ENCODE results near the gene PCGF1. TPM values are rescaled to one million over a fixed set of nuclear protein-coding genes. Genes with fewer than 3 reads are reported as not detected.

Gene PCGF1
- total and polyA plus RNA-seq, 2 of the 13 experiments (the other 11 are each of a cell fraction or from before 2014, with no cell fraction given) = 20.4 to 22.6 TPM

- TF ChIP-seq ATRX (CRISPR knock-in tag; IDR thresholded peaks at IDR 0.05; ENCODE audit: borderline replicate concordance) (no peak), CSRNP2 (CRISPR knock-in tag; conservative IDR thresholded peaks at IDR 0.05; ENCODE audit: low read depth) (no peak), ZNF792 (CRISPR knock-in tag; IDR thresholded peaks at IDR 0.05) (peak; percentile 58; the same call in 1 of the 2 replicates), DZIP1 (CRISPR knock-in tag; IDR thresholded peaks at IDR 0.05) (peak; percentile 0; the same call in 1 of the 2 replicates), ZBTB2 (CRISPR knock-in tag; IDR thresholded peaks at IDR 0.05; ENCODE audit: low read depth) (no peak), NPAS2 (CRISPR knock-in tag; IDR thresholded peaks at IDR 0.05; ENCODE audit: borderline replicate concordance) (no peak), NCOA5 (CRISPR knock-in tag; IDR thresholded peaks at IDR 0.05) (no peak), ZNF678 (CRISPR knock-in tag; IDR thresholded peaks at IDR 0.05) (no peak), IRF2 (CRISPR knock-in tag; IDR thresholded peaks at IDR 0.05) (peak; percentile 91), GPBP1L1 (CRISPR knock-in tag; IDR thresholded peaks at IDR 0.05) (no peak), ZNF577 (CRISPR knock-in tag; IDR thresholded peaks at IDR 0.05; ENCODE audit: borderline replicate concordance, low read depth) (no peak), ZBTB7A (CRISPR knock-in tag; IDR thresholded peaks at IDR 0.05) (no peak), FOXP4 (CRISPR knock-in tag; IDR thresholded peaks at IDR 0.05) (peak; percentile 36; the same call in 1 of the 2 replicates), KDM4B (CRISPR knock-in tag; IDR thresholded peaks at IDR 0.05) (no peak)
- TF ChIP-seq, protein P1, sequence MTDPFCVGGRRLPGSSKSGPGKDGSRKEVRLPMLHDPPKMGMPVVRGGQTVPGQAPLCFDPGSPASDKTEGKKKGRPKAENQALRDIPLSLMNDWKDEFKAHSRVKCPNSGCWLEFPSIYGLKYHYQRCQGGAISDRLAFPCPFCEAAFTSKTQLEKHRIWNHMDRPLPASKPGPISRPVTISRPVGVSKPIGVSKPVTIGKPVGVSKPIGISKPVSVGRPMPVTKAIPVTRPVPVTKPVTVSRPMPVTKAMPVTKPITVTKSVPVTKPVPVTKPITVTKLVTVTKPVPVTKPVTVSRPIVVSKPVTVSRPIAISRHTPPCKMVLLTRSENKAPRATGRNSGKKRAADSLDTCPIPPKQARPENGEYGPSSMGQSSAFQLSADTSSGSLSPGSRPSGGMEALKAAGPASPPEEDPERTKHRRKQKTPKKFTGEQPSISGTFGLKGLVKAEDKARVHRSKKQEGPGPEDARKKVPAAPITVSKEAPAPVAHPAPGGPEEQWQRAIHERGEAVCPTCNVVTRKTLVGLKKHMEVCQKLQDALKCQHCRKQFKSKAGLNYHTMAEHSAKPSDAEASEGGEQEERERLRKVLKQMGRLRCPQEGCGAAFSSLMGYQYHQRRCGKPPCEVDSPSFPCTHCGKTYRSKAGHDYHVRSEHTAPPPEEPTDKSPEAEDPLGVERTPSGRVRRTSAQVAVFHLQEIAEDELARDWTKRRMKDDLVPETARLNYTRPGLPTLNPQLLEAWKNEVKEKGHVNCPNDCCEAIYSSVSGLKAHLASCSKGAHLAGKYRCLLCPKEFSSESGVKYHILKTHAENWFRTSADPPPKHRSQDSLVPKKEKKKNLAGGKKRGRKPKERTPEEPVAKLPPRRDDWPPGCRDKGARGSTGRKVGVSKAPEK (CRISPR knock-in tag; IDR thresholded peaks at IDR 0.05; ENCODE audit: borderline replicate concordance) = no peak
Observed at GRCh38 chr2:74525717-74526648, 18.5 kb upstream of the PCGF1 start, which contains the start of gene DQX1 (continued).
